NCI-H1436 (cell line): Measurements from ENCODE around the gene RPL23.

Experiments used
- DNase-seq: peaks from one replicate; lab custom pipeline; 2025; lab: John Stamatoyannopoulos, UW

RPL23 gene

GRCh38 chr17:38798614-38799500 lies 54.7 kb downstream of the RPL23 start:
- DNase-seq, result peak; percentile 32
